Hepatocyte (in vitro differentiated cells): Measurements from ENCODE around the gene TMEM203. TPM values are rescaled to one million over a fixed set of nuclear protein-coding genes. Genes with fewer than 3 reads are reported as not detected.

Experiments
- DNase-seq: peaks from one replicate; pipeline ENCODE4 v3.0.0-alpha.2; 2016; ENCODE audit warnings: low spot score
- H2AFZ ChIP-seq: fragments of 200-600 bp; sonication (generic); 2 replicates; pipeline ENCODE4 v1.6.0; 2016; ENCODE audit warnings: antibody characterized with exemption, mild to moderate bottlenecking
- H3K27ac ChIP-seq: fragments of 200-600 bp; sonication (generic); 2 replicates; pipeline ENCODE4 v1.5.1; 2016; ENCODE audit warnings: mild to moderate bottlenecking
- H3K27me3 ChIP-seq: fragments of 200-600 bp; sonication (generic); 2 replicates; pipeline ENCODE4 v1.6.1; 2016
- H3K36me3 ChIP-seq: fragments of 200-600 bp; sonication (generic); replicated peaks from 2 replicates; pipeline ENCODE4 v1.5.1; 2016; ENCODE audit warnings: low read depth; ENCODE audit not compliant: insufficient read depth
- H3K4me1 ChIP-seq: fragments of 200-600 bp; sonication (generic); 2 replicates; pipeline ENCODE4 v1.5.1; 2016; ENCODE audit warnings: mild to moderate bottlenecking, moderate library complexity; ENCODE audit not compliant: insufficient read depth
- H3K4me2 ChIP-seq: fragments of 200-600 bp; sonication (generic); 2 replicates; pipeline ENCODE4 v1.6.0; 2016
- H3K4me3 ChIP-seq: fragments of 200-600 bp; sonication (generic); 2 replicates; pipeline ENCODE4 v1.5.1; 2016; ENCODE audit warnings: mild to moderate bottlenecking
- H3K79me2 ChIP-seq: fragments of 200-600 bp; sonication (generic); 2 replicates; pipeline ENCODE4 v1.6.0; 2017; ENCODE audit warnings: mild to moderate bottlenecking
- H3K9me2 ChIP-seq: fragments of 200-600 bp; sonication (generic); replicated peaks from 2 replicates; pipeline ENCODE4 v1.6.0; 2017; ENCODE audit warnings: mild to moderate bottlenecking; ENCODE audit not compliant: insufficient read depth
- H3K9me3 ChIP-seq: fragments of 200-600 bp; sonication (generic); 2 replicates; pipeline ENCODE4 v1.5.1; 2016; ENCODE audit warnings: low read depth, mild to moderate bottlenecking
- H4K20me1 ChIP-seq: fragments of 200-600 bp; sonication (generic); 2 replicates; pipeline ENCODE4 v1.6.0; 2016; ENCODE audit warnings: mild to moderate bottlenecking; ENCODE audit not compliant: insufficient read depth, poor library complexity, severe bottlenecking
- CTCF ChIP-seq: fragments of 200-600 bp; sonication (generic); IDR thresholded peaks from 2 replicates; pipeline ENCODE4 v1.5.1; 2016; ENCODE audit warnings: antibody characterized with exemption, mild to moderate bottlenecking; ENCODE audit not compliant: poor library complexity
- EZH2 ChIP-seq: fragments of 200-600 bp; sonication (generic); IDR thresholded peaks from 2 replicates; pipeline ENCODE4 v1.6.1; 2016; ENCODE audit warnings: antibody characterized with exemption, mild to moderate bottlenecking, borderline replicate concordance
- EZH2phosphoT487 ChIP-seq: fragments of 200-600 bp; sonication (generic); IDR thresholded peaks from one replicate; pipeline ENCODE4 v1.6.1; 2018; ENCODE audit warnings: antibody characterized with exemption, mild to moderate bottlenecking, low read depth, moderate library complexity; ENCODE audit not compliant: unreplicated experiment, severe bottlenecking
- WGBS: methylation state at CpG from one replicate; pipeline ENCODE4 v1.1.6; 2016; ENCODE audit warnings: low lambda C conversion rate; ENCODE audit errors: missing lambda C conversion rate; 5-methylcytosine and 5-hydroxymethylcytosine counted together
- polyA plus RNA-seq: library from polyadenylated mRNA; unstranded; fragments of >200 nt; fragmentation: Nextera tagmentation; extraction: Ambion mirVana; gene quantifications from 2 replicates; pipeline ENCODE4 v1.2.1, GENCODE V29; 2016
- total RNA-seq: library from RNA; depleted of rRNA; stranded (reverse); fragments of >200 nt; gene quantifications from 2 replicates; pipeline ENCODE4 v1.2.3, GENCODE V29; 2014

Gene TMEM203
- total and polyA plus RNA-seq, 2 experiments from 2014 or later, result 37.6 to 60.7 TPM

- H3K27me3 ChIP-seq, result peaks cover 97% of the 10 kb centered on the region
- no peak for DNase-seq
- no peaks in the 10 kb centered on the region for H4K20me1 ChIP-seq
- H3K36me3 ChIP-seq, result no peaks in the 10 kb centered on the region
- H3K4me1 ChIP-seq, result peaks cover 17% of the 10 kb centered on the region
- no peak overlapping the region for H3K4me3 ChIP-seq
- no peaks in the 10 kb centered on the region for H3K79me2 ChIP-seq
- H3K9me2 ChIP-seq, result no peaks in the 10 kb centered on the region
- WGBS, result 45% methylated on average over 22 of the region's 26 CpGs
- H2AFZ ChIP-seq, result no peak overlapping the region
- peak overlapping the region; percentile 78 for H3K4me2 ChIP-seq
- no peak for TF ChIP-seq CTCF
- no peak for TF ChIP-seq EZH2
- no peak for TF ChIP-seq EZH2phosphoT487
- no peak overlapping the region for H3K27ac ChIP-seq
- no peaks in the 10 kb centered on the region for H3K9me3 ChIP-seq
These were observed 42.1 kb downstream of the TMEM203 start for GRCh38 chr9:137163365-137163715.

GRCh38 chr9:137162505-137163364 is 42.7 kb downstream of the TMEM203 start:
- H3K79me2 ChIP-seq, result no peaks in the 10 kb centered on the region
- peak; percentile 60 for DNase-seq
- no peaks in the 10 kb centered on the region for H3K36me3 ChIP-seq
- no peak overlapping the region for H3K4me3 ChIP-seq
- H3K27me3 ChIP-seq, result peaks cover 98% of the 10 kb centered on the region
- peak overlapping the region; percentile 78 for H3K4me2 ChIP-seq
- H4K20me1 ChIP-seq, result no peaks in the 10 kb centered on the region
- no peak overlapping the region for H3K27ac ChIP-seq
- no peaks in the 10 kb centered on the region for H3K9me3 ChIP-seq
- H3K4me1 ChIP-seq, result peaks cover 11% of the 10 kb centered on the region
- peak overlapping the region; percentile 26 for H2AFZ ChIP-seq
- TF ChIP-seq EZH2phosphoT487 (no peak), EZH2 (peak; percentile 60), CTCF (peak; percentile 34)
- no peaks in the 10 kb centered on the region for H3K9me2 ChIP-seq
- 9% methylated on average over 46 of the region's 74 CpGs for WGBS

- Histone ChIP-seq H3K27ac (no peak overlapping the region), H3K4me2 (peak overlapping the region; percentile 78), H3K4me3 (no peak overlapping the region), H3K27me3 (peaks cover 95% of the 10 kb centered on the region), H3K9me2 (no peaks in the 10 kb centered on the region), H2AFZ (no peak overlapping the region), H3K9me3 (no peaks in the 10 kb centered on the region), H4K20me1 (no peaks in the 10 kb centered on the region), H3K4me1 (peaks cover 10% of the 10 kb centered on the region), H3K36me3 (no peaks in the 10 kb centered on the region), H3K79me2 (no peaks in the 10 kb centered on the region)
- TF ChIP-seq CTCF, result no peak
- no peak for TF ChIP-seq EZH2
- TF ChIP-seq EZH2phosphoT487, result no peak
- DNase-seq, result no peak
- 9% methylated on average over 30 of the region's 71 CpGs for WGBS
These were observed 43.6 kb downstream of the TMEM203 start for GRCh38 chr9:137161558-137162486.
